GM13976 (cell line): Measurements from ENCODE around the gene COQ7.

Source experiments
- DNase-seq: peaks from one replicate; pipeline ENCODE4 v3.0.0; 2012; ENCODE audit warnings: low spot score
- in situ Hi-C: fragments of 300-500 bp; cut with MboI; formaldehyde crosslinking; loops from one replicate; pipeline ENCODE4 v1.12.0; 2022; ENCODE audit warnings: low sequenced_read_pairs, mixed read lengths, inconsistent platforms; ENCODE audit not compliant: unreplicated experiment
- TF ChIP-seq, protein P1 (sequence below): IDR thresholded peaks from 2 replicates; pipeline ENCODE4 v1.5.1; 2012; ENCODE audit warnings: borderline replicate concordance, mild to moderate bottlenecking; ENCODE audit not compliant: insufficient read depth; ENCODE audit errors: extremely low read depth, missing control alignments, control extremely low read depth

COQ7 gene

DNA sequence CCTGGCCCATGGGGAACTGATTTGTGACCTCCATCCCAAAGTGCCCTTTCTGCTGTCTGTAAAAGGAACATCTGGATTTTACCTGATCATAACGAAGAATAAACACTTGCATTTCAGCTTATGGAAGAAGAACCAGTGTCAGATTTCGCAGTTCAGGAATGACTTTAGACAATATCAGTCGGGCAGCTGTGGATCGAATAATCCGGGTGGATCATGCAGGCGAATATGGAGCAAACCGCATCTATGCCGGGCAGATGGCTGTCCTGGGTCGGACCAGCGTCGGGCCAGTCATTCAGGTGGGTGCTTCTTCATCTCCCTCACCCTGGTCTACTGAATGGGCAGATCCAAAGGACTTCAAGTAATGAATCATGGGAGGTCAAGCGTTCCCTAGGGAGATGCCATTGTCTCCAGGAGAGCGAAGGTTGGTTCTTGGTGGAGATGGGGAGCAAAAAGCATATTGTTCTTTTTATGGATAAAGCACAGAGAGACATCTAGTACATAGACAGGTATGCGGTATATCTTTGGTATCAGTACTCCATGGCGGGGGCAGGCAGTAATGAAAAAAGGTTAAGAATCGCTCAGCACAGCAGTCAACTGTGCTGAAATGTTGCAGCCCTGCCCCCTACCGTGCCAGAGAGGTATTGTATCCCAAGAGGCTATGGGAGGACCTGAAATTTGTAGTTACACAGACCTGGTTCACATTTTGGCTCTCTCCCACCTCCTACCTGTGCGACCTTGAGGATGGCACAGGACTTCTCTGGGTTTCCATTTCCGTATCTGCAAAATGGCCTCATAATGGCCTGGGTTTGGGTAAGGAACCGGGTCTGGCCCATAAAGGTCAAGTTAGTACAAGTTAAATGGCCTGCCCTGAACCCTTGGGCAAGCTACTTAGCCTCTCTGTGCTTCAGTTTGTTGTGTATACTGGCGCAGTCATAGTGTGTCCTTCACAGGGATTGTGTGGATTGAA is 4.7 kb downstream of the COQ7 start:
- in situ Hi-C loops = no loop called here
- DNase-seq = peak; percentile 54
- TF ChIP-seq, protein P1, sequence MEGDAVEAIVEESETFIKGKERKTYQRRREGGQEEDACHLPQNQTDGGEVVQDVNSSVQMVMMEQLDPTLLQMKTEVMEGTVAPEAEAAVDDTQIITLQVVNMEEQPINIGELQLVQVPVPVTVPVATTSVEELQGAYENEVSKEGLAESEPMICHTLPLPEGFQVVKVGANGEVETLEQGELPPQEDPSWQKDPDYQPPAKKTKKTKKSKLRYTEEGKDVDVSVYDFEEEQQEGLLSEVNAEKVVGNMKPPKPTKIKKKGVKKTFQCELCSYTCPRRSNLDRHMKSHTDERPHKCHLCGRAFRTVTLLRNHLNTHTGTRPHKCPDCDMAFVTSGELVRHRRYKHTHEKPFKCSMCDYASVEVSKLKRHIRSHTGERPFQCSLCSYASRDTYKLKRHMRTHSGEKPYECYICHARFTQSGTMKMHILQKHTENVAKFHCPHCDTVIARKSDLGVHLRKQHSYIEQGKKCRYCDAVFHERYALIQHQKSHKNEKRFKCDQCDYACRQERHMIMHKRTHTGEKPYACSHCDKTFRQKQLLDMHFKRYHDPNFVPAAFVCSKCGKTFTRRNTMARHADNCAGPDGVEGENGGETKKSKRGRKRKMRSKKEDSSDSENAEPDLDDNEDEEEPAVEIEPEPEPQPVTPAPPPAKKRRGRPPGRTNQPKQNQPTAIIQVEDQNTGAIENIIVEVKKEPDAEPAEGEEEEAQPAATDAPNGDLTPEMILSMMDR = peak; percentile 40

DNA sequence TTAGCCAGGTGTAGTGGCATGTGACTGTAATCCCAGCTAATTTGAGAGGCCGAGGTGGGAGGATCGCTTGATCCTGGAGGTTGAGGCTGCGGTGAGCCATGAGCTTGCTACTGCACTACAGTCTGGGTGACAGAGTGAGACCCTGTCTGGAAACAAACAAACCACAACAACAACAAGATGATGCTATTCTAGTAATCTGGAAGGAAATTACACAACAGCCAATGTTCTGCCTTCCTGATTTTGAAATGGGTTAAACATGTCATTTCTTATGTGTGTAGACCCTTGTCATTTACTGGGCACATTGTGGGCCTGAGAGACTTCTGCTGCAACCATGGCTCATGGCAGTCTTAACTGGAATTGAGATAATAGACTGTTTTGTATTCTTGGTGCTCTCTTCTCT is 5.9 kb downstream of the COQ7 start:
- in situ Hi-C loops = no loop called here
- TF ChIP-seq, protein P1 = no peak
- no peak for DNase-seq

GRCh38 chr16:19073863-19074262 is 6.4 kb downstream of the COQ7 start:
- in situ Hi-C loops = no loop called here
- TF ChIP-seq, protein P1 = no peak
- DNase-seq = no peak

DNA sequence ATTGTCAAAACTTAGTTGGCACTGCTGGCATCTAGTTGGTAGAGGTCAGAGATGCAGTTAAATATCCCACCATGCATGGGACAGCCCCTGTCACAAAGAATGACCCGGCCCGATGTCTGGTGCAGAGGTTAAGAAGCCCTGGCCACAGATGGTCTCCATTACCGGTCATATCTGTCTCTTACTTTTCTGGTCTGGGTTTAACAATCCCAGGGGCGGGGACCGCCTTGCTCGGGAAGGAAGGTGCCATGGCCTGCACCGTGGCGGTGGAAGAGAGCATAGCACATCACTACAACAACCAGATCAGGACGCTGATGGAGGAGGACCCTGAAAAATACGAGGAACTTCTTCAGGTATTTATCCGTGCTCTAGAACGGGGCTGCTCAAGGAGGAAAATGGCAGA is 8.1 kb downstream of the COQ7 start:
- DNase-seq = no peak
- in situ Hi-C loops = no loop called here
- TF ChIP-seq, protein P1 = no peak

GRCh38 chr16:19077879-19078278 is 10.5 kb downstream of the COQ7 start:
- in situ Hi-C loops = no loop called here
- no peak for DNase-seq
- TF ChIP-seq, protein P1 = no peak

- TF ChIP-seq, protein P1 = no peak
- in situ Hi-C loops = loop anchor here (5.0 kb wide), 1 partner anchor 294 kb away; no protein-coding TSS in a partner anchor
- DNase-seq = no peak
These were observed 16.3 kb downstream of the COQ7 start for GRCh38 chr16:19083670-19084069.
